ENCODE measurements around the gene HMG20B.
A peak's percentile ranks its signal among the peaks of the same experiment; 100 is the strongest.

Gene HMG20B

GRCh38 chr19:3606690-3607289 lies 34.0 kb downstream of the HMG20B start, which contains the start of gene TBXA2R:
TSS of gene TBXA2R (minus strand) at chr19:3606875. CDS start at chr19:3600634, 6,241 bp downstream.
- TF ChIP-seq POLR2A (IDR thresholded peaks at IDR 0.05; ENCODE audit: low read length) (no peak), GATA1 (IDR thresholded peaks at IDR 0.05; ENCODE audit: low read depth, low read length) (no peak)
- peak in 1 of 2 experiments; percentile 47 for DNase-seq

- TF ChIP-seq GATA1 (IDR thresholded peaks at IDR 0.05; ENCODE audit: low read depth, low read length) (no peak), POLR2A (IDR thresholded peaks at IDR 0.05; ENCODE audit: low read length) (no peak)
- DNase-seq, result no peak
Measured at GRCh38 chr19:3607303-3608078, 34.7 kb downstream of the HMG20B start.

GRCh38 chr19:3608079-3608641 lies 35.4 kb downstream of the HMG20B start:
- no peak for TF ChIP-seq POLR2A (IDR thresholded peaks at IDR 0.05; ENCODE audit: low read length)
- no peak for TF ChIP-seq GATA1 (IDR thresholded peaks at IDR 0.05; ENCODE audit: low read depth, low read length)
- no peak for DNase-seq

- TF ChIP-seq POLR2A (IDR thresholded peaks at IDR 0.05; ENCODE audit: low read length), result no peak
- no peak for TF ChIP-seq GATA1 (IDR thresholded peaks at IDR 0.05; ENCODE audit: low read depth, low read length)
- DNase-seq, result no peak
Measured at GRCh38 chr19:3608750-3609322, 36.1 kb downstream of the HMG20B start.

GRCh38 chr19:3609779-3610719 lies 37.3 kb downstream of the HMG20B start:
- TF ChIP-seq GATA1 (IDR thresholded peaks at IDR 0.05; ENCODE audit: low read depth, low read length) (no peak), POLR2A (IDR thresholded peaks at IDR 0.05; ENCODE audit: low read length) (no peak)
- DNase-seq, result no peak

- TF ChIP-seq POLR2A (IDR thresholded peaks at IDR 0.05; ENCODE audit: low read length) (no peak), GATA1 (IDR thresholded peaks at IDR 0.05; ENCODE audit: low read depth, low read length) (no peak)
- DNase-seq, result no peak
Measured at GRCh38 chr19:3610745-3611717, 38.3 kb downstream of the HMG20B start.

GRCh38 chr19:3611841-3612240 lies 39.1 kb downstream of the HMG20B start:
- TF ChIP-seq POLR2A (IDR thresholded peaks at IDR 0.05; ENCODE audit: low read length) (no peak), GATA1 (IDR thresholded peaks at IDR 0.05; ENCODE audit: low read depth, low read length) (no peak)
- no peak for DNase-seq

GRCh38 chr19:3612330-3612729 lies 39.6 kb downstream of the HMG20B start:
- no peak for DNase-seq
- no peak for TF ChIP-seq GATA1 (IDR thresholded peaks at IDR 0.05; ENCODE audit: low read depth, low read length)
- TF ChIP-seq POLR2A (IDR thresholded peaks at IDR 0.05; ENCODE audit: low read length), result no peak

GRCh38 chr19:3612901-3613741 lies 40.4 kb downstream of the HMG20B start:
- TF ChIP-seq POLR2A (IDR thresholded peaks at IDR 0.05; ENCODE audit: low read length) (no peak), GATA1 (IDR thresholded peaks at IDR 0.05; ENCODE audit: low read depth, low read length) (no peak)

GRCh38 chr19:3613818-3614661 lies 41.3 kb downstream of the HMG20B start:
- TF ChIP-seq GATA1 (IDR thresholded peaks at IDR 0.05; ENCODE audit: low read depth, low read length) (no peak), POLR2A (IDR thresholded peaks at IDR 0.05; ENCODE audit: low read length) (no peak)
- DNase-seq, result no peak

More at GRCh38 chr19:3612901-3613741, 40.4 kb downstream of the HMG20B start:
- DNase-seq, result no peak

Data from erythroblast (primary cell).